Measurements from ENCODE around the gene APPBP2.

- no peak for TF ChIP-seq CTCF (optimal IDR thresholded peaks at IDR 0.05 in 1 of 3, IDR thresholded peaks at IDR 0.05 in 1 of 3, conservative IDR thresholded peaks at IDR 0.05 in 1 of 3; ENCODE audit: extremely low read depth in 1 of 3, insufficient read depth in 2 of 3, low read length in 3 of 3)
- TF ChIP-seq EZH2 (IDR thresholded peaks at IDR 0.05; ENCODE audit: low read length): no peak
These were observed 2.2 kb downstream of the APPBP2 start for GRCh38 chr17:60523822-60524221.

Measured in keratinocyte (primary cell).